Endothelial cell (in vitro differentiated cells): ENCODE measurements around the gene PARP6. TPM values are rescaled to one million over a fixed set of nuclear protein-coding genes. Genes with fewer than 3 reads are reported as not detected.

Source experiments
- DNase-seq: peaks from one replicate; pipeline ENCODE4 v3.0.0; 2021; ENCODE audit warnings: low spot score
- H3K27ac Mint-ChIP-seq: one replicate; pipeline ENCODE4 v1.8.0; 2021; ENCODE audit warnings: mixed read lengths, inconsistent platforms; ENCODE audit not compliant: unreplicated experiment
- H3K27me3 Mint-ChIP-seq: one replicate; pipeline ENCODE4 v1.8.0; 2021; ENCODE audit warnings: mild to moderate bottlenecking, moderate library complexity, mixed read lengths, inconsistent platforms; ENCODE audit not compliant: unreplicated experiment
- H3K36me3 Mint-ChIP-seq: one replicate; pipeline ENCODE4 v1.8.0; 2021; ENCODE audit warnings: mild to moderate bottlenecking, low read depth, mixed read lengths, inconsistent platforms; ENCODE audit not compliant: unreplicated experiment
- H3K4me1 Mint-ChIP-seq: one replicate; pipeline ENCODE4 v1.8.0; 2021; ENCODE audit warnings: mild to moderate bottlenecking, mixed read lengths, inconsistent platforms; ENCODE audit not compliant: unreplicated experiment
- H3K4me3 Mint-ChIP-seq: one replicate; pipeline ENCODE4 v1.8.0; 2021; ENCODE audit warnings: mild to moderate bottlenecking, mixed read lengths, inconsistent platforms; ENCODE audit not compliant: unreplicated experiment
- H3K9me3 Mint-ChIP-seq: one replicate; pipeline ENCODE4 v1.8.0; 2021; ENCODE audit warnings: mixed read lengths, inconsistent platforms; ENCODE audit not compliant: unreplicated experiment
- CTCF ChIP-seq: fragments of 200-600 bp; sonication (generic); IDR thresholded peaks from one replicate; pipeline ENCODE4 v1.5.0; 2021; ENCODE audit warnings: antibody characterized with exemption; ENCODE audit not compliant: unreplicated experiment
- total RNA-seq: library from RNA; stranded (reverse); fragmentation: NEBNext Ultra II Directional; extraction: Animal tissue kit (Norgen Biotek cat#: 25700); gene quantifications from one replicate; pipeline ENCODE4 v1.2.1, GENCODE V29; 2021; ENCODE audit not compliant: unreplicated experiment

The PARP6 gene
- total RNA-seq, 1 donor from 2014 or later = 77.4 TPM

- Mint-ChIP-seq H3K9me3 (no peaks in the 10 kb centered on the region), H3K36me3 (peaks cover 9% of the 10 kb centered on the region), H3K4me1 (peaks cover 46% of the 10 kb centered on the region), H3K4me3 (peak overlapping the region; percentile 99), H3K27ac (peak overlapping the region; percentile 97), H3K27me3 (peaks cover 10% of the 10 kb centered on the region)
- TF ChIP-seq CTCF = no peak
- DNase-seq = no peak
Measured at GRCh38 chr15:72229947-72230196, 42.5 kb downstream of the PARP6 start.

- peak overlapping the region; percentile 99 for H3K4me3 Mint-ChIP-seq
- H3K9me3 Mint-ChIP-seq = no peaks in the 10 kb centered on the region
- peak overlapping the region; percentile 97 for H3K27ac Mint-ChIP-seq
- H3K4me1 Mint-ChIP-seq = peaks cover 46% of the 10 kb centered on the region
- peaks cover 10% of the 10 kb centered on the region for H3K27me3 Mint-ChIP-seq
- TF ChIP-seq CTCF = no peak
- no peak for DNase-seq
- peaks cover 9% of the 10 kb centered on the region for H3K36me3 Mint-ChIP-seq
Measured at GRCh38 chr15:72229076-72229946, 43.0 kb downstream of the PARP6 start.

GRCh38 chr15:72227720-72228119, 44.6 kb downstream of the PARP6 start:
- no peak for TF ChIP-seq CTCF
- DNase-seq = no peak
- Mint-ChIP-seq H3K9me3 (no peaks in the 10 kb centered on the region), H3K4me1 (peaks cover 43% of the 10 kb centered on the region), H3K27me3 (peaks cover 7% of the 10 kb centered on the region), H3K27ac (no peak overlapping the region), H3K36me3 (peaks cover 22% of the 10 kb centered on the region), H3K4me3 (peak overlapping the region; percentile 58)

GRCh38 chr15:72227192-72227586, 45.2 kb downstream of the PARP6 start:
- Mint-ChIP-seq H3K27me3 (peaks cover 5% of the 10 kb centered on the region), H3K27ac (no peak overlapping the region), H3K4me3 (peak overlapping the region; percentile 1), H3K36me3 (peaks cover 27% of the 10 kb centered on the region), H3K4me1 (peaks cover 42% of the 10 kb centered on the region), H3K9me3 (no peaks in the 10 kb centered on the region)
- TF ChIP-seq CTCF = no peak
- DNase-seq = no peak

- no peak overlapping the region for H3K27ac Mint-ChIP-seq
Measured at GRCh38 chr15:72223278-72223677, 49.1 kb downstream of the PARP6 start.

More at GRCh38 chr15:72223278-72223677, 49.1 kb downstream of the PARP6 start:
- Mint-ChIP-seq H3K36me3 (peaks cover 40% of the 10 kb centered on the region), H3K4me1 (peaks cover 24% of the 10 kb centered on the region), H3K4me3 (no peak overlapping the region), H3K9me3 (no peaks in the 10 kb centered on the region), H3K27me3 (no peaks in the 10 kb centered on the region)
- TF ChIP-seq CTCF = no peak
- DNase-seq = no peak
